ENCODE data around the gene GMDS.

DNA sequence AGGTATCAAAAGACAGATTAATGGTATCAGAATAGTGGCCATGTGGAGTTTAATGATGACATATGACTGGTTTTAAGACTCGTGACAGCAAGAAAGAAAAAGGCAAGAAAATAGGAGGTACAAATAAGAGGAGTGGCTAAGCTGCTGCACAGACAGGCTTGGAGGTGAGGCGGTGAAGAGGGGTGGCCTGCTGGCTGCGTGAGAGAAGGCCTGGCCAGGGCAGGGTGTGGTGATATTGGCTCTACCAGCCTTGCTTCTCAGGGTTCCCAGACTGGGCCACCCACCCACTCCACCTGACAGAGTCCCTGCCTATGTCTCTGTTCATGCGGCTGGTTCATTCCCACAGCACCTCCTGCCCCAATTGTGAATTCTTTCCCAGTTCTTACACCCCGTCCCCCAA, 529.0 kb downstream of the GMDS start:
- TF ChIP-seq CTCF (optimal IDR thresholded peaks at IDR 0.05 in 1 of 3, IDR thresholded peaks at IDR 0.05 in 1 of 3, conservative IDR thresholded peaks at IDR 0.05 in 1 of 3; ENCODE audit: extremely low read depth in 1 of 3, insufficient read depth in 2 of 3, low read length in 3 of 3) = no peak
- TF ChIP-seq EZH2 (IDR thresholded peaks at IDR 0.05; ENCODE audit: low read length) = no peak

Measured in keratinocyte (primary cell).